HG02798 (cell line): ENCODE results near the gene UMODL1.
"Not testable (repeated sequence)": the region's sequence is repeated elsewhere in the genome, so short reads cannot be mapped to it uniquely, and the experiment has no call there.

Source experiments
- ATAC-seq: cut with Tn5 transposase; IDR thresholded peaks from one replicate; pipeline ENCODE4 v1.9.1; 2021; ENCODE audit warnings: mild to moderate bottlenecking; ENCODE audit not compliant: unreplicated experiment, poor library complexity

Gene UMODL1

GRCh38 chr21:42109873-42110525, 38.9 kb downstream of the UMODL1 start:
- no peak for ATAC-seq

- no peak for ATAC-seq
Measured at GRCh38 chr21:42110691-42111469, 39.8 kb downstream of the UMODL1 start.

- no peak for ATAC-seq
Measured at GRCh38 chr21:42111470-42111743, 40.3 kb downstream of the UMODL1 start.

GRCh38 chr21:42111811-42112210, 40.7 kb downstream of the UMODL1 start:
- no peak for ATAC-seq

GRCh38 chr21:42112238-42112637, 41.1 kb downstream of the UMODL1 start:
- ATAC-seq: no peak

GRCh38 chr21:42112857-42113256, 41.7 kb downstream of the UMODL1 start:
- no peak for ATAC-seq

GRCh38 chr21:42113926-42114409, 42.9 kb downstream of the UMODL1 start:
- no peak for ATAC-seq

- no peak for ATAC-seq
Measured at GRCh38 chr21:42114646-42115045, 43.5 kb downstream of the UMODL1 start.

- no peak for ATAC-seq
Measured at GRCh38 chr21:42115136-42115683, 44.1 kb downstream of the UMODL1 start.

GRCh38 chr21:42116551-42116950, 45.4 kb downstream of the UMODL1 start:
- not testable (repeated sequence) for ATAC-seq

GRCh38 chr21:42117229-42117966, 46.3 kb downstream of the UMODL1 start:
- peak; percentile 61 for ATAC-seq

GRCh38 chr21:42117967-42118780, 47.1 kb downstream of the UMODL1 start:
- ATAC-seq: no peak

GRCh38 chr21:42118901-42119300, 47.8 kb downstream of the UMODL1 start:
- ATAC-seq: no peak

- ATAC-seq: no peak
Measured at GRCh38 chr21:42120101-42120902, 49.2 kb downstream of the UMODL1 start.

GRCh38 chr21:42120903-42121535, 49.9 kb downstream of the UMODL1 start:
- ATAC-seq: no peak

- ATAC-seq: no peak
Measured at GRCh38 chr21:42121794-42122193, 50.7 kb downstream of the UMODL1 start.

GRCh38 chr21:42122398-42122797, 51.3 kb downstream of the UMODL1 start:
- no peak for ATAC-seq

GRCh38 chr21:42122808-42123207, 51.7 kb downstream of the UMODL1 start:
- ATAC-seq: no peak
